ENCODE results near the gene CDR2. TPM values are rescaled to one million over a fixed set of nuclear protein-coding genes. Genes with fewer than 3 reads are reported as not detected.
A peak's percentile ranks its signal among the peaks of the same experiment; 100 is the strongest.
"Not testable (repeated sequence)": the region's sequence is repeated elsewhere in the genome, so short reads cannot be mapped to it uniquely, and the experiment has no call there.

Gene CDR2
- total RNA-seq, 2 donors from 2014 or later, result 41.5 to 47.6 TPM

DNA sequence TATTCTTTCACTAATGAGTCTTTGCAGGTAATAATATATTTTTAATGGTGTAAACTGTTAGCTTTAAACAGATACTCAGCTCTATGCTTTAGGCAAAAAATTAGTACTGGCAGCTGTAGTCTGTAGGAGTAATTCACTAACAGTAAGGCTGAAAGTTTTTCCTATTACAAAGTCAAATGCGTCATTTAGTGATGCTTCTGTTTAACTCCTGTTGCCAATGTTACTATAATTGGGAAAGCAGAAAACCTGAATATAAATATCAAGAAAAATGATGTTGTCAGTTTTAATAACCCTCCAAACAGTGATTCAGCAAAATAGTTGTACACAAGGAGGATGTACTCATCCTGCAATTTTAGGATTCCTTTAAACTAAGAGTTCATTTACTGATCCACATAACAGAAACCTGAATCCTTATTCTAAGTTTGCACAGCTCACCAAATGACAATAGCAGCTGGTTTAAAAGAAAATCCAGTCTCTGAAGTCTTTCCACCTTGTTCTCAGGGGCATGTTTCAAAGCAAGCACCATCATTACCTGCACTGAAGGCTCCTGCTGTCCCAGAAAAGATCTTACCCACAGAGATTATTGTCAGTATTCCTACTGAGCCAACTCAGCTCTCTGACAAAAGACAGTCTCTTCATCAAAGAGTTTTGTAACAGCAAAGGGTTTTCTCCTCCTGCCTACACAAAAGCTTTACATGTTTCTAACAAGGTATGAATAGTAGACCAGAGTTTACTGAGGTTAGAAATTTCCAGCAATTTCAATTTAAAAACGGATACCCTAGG lies 4.2 kb downstream of the CDR2 start:
- Mint-ChIP-seq H3K4me1 (ENCODE audit: low read depth in 2 of 2) (peaks cover 44 to 55% of the 10 kb centered on the region in 2 donors), H3K27ac (peak overlapping the region in 1 of 2 donors; percentile 75), H3K4me3 (no peak overlapping the region), H3K36me3 (peaks cover 1% of the 10 kb centered on the region), H3K9me3 (no peaks in the 10 kb centered on the region), H3K27me3 (peaks cover 0 to 1% of the 10 kb centered on the region in 2 donors)
- no peak for DNase-seq (ENCODE audit: low spot score)
- ATAC-seq, result no peak

DNA sequence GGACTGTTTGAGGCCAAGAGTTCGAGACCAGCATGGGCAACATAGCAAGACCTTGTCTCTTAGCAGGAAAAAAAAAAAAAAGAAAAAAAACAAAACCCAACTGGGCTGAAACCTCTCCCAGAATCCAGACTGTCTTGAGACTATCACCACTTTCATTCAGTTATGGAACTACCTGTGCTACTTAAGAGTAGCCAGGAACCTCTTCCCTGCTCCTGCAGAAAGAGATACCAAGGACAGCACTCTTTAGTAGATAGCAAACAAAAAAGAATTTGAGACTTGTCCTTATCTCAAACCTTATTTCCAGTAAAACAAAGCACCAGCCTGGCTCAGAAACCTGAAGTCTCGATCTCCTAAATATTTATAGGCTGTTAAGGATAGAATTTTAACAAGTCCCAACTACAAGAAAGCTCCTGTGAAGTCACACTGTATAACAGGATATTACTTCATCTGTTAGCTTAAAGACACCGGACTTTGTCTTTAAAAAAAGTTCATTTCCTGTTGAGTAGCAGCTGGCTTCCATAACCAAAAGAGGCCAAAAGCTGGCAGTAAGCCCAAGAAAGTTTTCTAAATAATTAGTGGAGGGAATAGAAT lies 5.1 kb downstream of the CDR2 start:
- Mint-ChIP-seq H3K4me1 (ENCODE audit: low read depth in 2 of 2) (peaks cover 48 to 53% of the 10 kb centered on the region in 2 donors), H3K9me3 (no peaks in the 10 kb centered on the region), H3K36me3 (peaks cover 6% of the 10 kb centered on the region), H3K4me3 (peak overlapping the region; percentile 31), H3K27me3 (no peaks in the 10 kb centered on the region), H3K27ac (peak overlapping the region; percentile 75 to 81)
- no peak for DNase-seq (ENCODE audit: low spot score)
- ATAC-seq, result no peak

DNA sequence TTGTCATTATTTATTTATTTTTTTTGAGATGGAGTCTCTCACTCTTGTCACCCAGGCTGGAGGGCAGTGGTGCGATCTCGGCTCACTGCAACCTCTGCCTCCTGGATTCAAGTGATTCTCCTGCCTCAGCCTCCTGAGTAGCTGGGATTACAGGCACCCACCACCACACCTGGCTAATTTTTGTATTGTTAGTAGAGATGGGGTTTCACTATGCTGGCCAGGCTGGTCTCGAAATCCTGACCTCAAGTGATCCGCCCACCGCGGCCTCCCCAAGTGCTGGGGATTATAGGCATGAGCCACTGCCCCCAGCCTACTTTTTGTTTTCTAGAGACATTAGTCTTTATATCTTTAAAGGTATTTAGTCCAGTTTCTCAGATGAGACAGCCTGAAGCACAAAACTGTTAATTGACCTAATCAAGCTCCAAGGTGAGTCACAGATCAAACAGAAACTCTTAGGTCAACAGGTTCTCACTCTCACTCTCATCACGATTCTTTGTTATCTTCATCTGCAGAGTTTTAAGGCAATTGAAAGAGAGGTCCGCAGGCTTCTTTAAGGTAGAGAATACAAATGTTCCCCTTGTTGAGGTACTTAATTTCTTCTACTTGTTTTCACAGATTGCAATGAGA lies 6.1 kb downstream of the CDR2 start:
- not testable (repeated sequence) for H3K27me3 Mint-ChIP-seq; H3K36me3 Mint-ChIP-seq; DNase-seq (ENCODE audit: low spot score); ATAC-seq; H3K9me3 Mint-ChIP-seq; H3K4me3 Mint-ChIP-seq
- Mint-ChIP-seq H3K27ac (peak overlapping the region; percentile 75 to 81), H3K4me1 (ENCODE audit: low read depth in 2 of 2) (peaks cover 47 to 48% of the 10 kb centered on the region in 2 donors)

DNA sequence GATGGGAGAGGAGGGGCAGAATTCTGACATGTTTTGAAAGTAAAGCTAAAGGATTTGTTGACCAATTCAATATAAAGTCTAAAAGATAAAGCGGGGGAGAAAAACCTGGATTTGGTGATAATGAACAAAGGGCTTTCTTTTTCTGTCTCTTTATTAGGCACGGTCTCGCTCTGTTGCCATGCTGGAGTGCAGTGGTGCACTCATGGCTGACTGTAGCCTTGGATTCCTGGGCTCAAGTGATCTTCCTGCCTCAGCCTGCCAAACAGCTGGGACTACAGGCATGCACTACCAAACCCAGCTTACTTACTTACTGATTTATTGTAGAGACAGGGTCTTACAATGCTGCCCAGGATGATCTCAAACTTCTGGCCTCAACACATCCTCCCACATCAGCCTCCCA lies 7.5 kb downstream of the CDR2 start:
- DNase-seq (ENCODE audit: low spot score) (no peak), ATAC-seq (no peak)
- Mint-ChIP-seq H3K4me3 (no peak overlapping the region), H3K27me3 (no peaks in the 10 kb centered on the region), H3K4me1 (ENCODE audit: low read depth in 2 of 2) (peaks cover 35 to 37% of the 10 kb centered on the region in 2 donors), H3K36me3 (peaks cover 12% of the 10 kb centered on the region), H3K9me3 (no peaks in the 10 kb centered on the region), H3K27ac (peak overlapping the region in 1 of 2 donors; percentile 69)

DNA sequence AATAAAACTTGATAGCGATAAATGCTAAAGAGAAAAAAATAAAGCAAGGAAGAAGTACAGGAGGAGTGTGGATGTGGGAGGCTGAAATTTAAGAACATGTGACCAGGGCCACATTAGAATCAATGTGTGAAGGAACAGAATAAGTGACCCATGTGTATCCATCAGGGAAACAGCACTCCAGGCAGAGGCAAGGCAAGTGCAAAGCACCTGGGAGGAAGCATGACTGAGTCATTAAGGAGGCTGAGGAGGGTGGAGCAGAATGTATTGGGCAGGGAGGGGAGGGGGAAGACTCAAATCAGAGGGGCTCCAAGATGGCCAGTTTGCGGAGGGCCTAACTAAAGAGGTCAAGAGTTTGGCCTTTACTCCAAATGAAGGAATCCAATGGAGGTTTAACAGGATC lies 8.0 kb downstream of the CDR2 start:
- H3K4me1 Mint-ChIP-seq (ENCODE audit: low read depth in 2 of 2), result peaks cover 32 to 34% of the 10 kb centered on the region in 2 donors

DNA sequence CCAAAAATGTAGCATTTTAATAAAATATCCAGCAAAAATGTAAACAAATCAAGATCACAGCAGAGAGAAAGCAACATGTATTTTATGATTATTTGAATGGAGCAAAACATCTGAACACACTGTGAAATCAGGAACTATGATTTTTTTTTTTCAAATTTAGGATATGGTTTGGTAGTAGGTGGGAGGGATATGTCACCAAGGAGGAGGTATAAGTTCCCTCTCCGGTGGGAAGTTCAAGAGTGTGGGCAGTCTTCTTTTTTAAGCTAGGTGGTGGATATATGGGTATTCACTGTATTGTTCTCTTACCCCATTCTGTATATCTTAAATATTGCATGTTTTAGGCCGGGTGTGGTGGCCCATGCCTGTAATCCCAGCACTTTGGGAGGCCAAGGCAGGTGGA lies 10.2 kb downstream of the CDR2 start:
- peaks cover 32 to 40% of the 10 kb centered on the region in 2 donors for H3K4me1 Mint-ChIP-seq (ENCODE audit: low read depth in 2 of 2)
- no peak overlapping the region for H3K27ac Mint-ChIP-seq
- no peak overlapping the region for H3K4me3 Mint-ChIP-seq
- ATAC-seq (no peak), DNase-seq (ENCODE audit: low spot score) (no peak)
- H3K36me3 Mint-ChIP-seq, result peaks cover 16% of the 10 kb centered on the region
- H3K9me3 Mint-ChIP-seq, result no peaks in the 10 kb centered on the region
- no peaks in the 10 kb centered on the region for H3K27me3 Mint-ChIP-seq

More for the DNA sequence above, 8.0 kb downstream of the CDR2 start:
- peaks cover 13% of the 10 kb centered on the region for H3K36me3 Mint-ChIP-seq
- H3K27ac Mint-ChIP-seq, result peak overlapping the region in 1 of 2 donors; percentile 69
- H3K4me3 Mint-ChIP-seq, result no peak overlapping the region
- ATAC-seq (no peak), DNase-seq (ENCODE audit: low spot score) (no peak)
- no peaks in the 10 kb centered on the region for H3K27me3 Mint-ChIP-seq
- no peaks in the 10 kb centered on the region for H3K9me3 Mint-ChIP-seq

DNA sequence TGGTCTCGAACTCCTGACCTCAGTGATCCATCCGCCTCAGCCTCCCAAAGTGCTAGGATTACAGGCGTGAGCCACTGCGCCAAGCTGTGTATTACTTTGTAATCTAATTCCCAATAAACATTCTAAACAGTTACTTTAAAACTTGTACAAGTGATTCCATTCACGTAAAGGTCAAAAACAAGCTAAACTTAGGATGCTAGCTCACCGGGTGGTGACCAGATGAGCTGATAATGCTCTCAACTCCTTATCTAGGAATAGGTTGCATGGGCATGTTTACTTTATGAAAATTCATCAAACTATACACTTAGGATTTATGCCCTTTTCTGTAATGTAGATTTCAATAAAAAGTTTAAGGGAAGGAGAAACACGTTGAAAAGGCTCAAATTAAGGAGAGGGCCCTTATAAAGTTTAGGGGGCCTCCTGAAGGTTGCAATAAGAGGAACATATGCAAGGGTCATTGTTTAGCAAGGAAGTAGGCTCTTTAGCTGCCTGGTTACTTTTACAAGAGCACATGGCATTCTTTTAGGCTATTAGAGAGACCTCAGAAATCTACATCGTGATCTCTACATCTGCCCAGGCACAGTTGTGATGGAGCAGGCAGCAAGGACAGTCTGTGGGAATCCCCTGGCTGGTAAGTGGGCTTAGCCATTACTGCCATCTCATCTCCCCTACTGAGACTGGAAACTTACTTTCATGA lies 13.3 kb downstream of the CDR2 start:
- ATAC-seq (peak in 1 of 2 donors; percentile 61), DNase-seq (ENCODE audit: low spot score) (no peak)
- peaks cover 16% of the 10 kb centered on the region for H3K36me3 Mint-ChIP-seq
- H3K9me3 Mint-ChIP-seq, result no peaks in the 10 kb centered on the region
- H3K27ac Mint-ChIP-seq, result peak overlapping the region; percentile 10 to 33
- peaks cover 36 to 39% of the 10 kb centered on the region in 2 donors for H3K4me1 Mint-ChIP-seq (ENCODE audit: low read depth in 2 of 2)
- H3K27me3 Mint-ChIP-seq, result no peaks in the 10 kb centered on the region
- no peak overlapping the region for H3K4me3 Mint-ChIP-seq

DNA sequence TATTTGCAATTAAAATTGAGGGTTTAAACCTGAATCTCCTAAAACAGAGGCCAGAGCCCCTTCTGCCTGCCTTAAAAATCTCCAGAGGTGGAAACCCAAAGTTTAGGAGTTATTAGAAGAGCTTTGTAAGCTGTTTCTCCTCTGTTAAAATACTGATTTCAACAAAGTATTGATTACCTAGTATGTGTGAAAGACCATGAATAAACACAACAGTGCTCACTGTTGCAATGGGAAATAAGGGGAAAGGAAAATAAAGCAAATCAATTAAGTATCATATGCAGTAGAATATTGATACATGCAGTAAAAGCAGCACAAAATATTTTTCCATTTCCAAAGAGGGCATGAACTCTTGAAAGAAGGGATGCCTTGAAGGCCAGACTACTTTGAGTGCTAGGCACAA lies 14.7 kb downstream of the CDR2 start:
- Mint-ChIP-seq H3K4me1 (ENCODE audit: low read depth in 2 of 2) (peaks cover 37% of the 10 kb centered on the region in 2 donors), H3K4me3 (no peak overlapping the region)
- ATAC-seq, result no peak

DNA sequence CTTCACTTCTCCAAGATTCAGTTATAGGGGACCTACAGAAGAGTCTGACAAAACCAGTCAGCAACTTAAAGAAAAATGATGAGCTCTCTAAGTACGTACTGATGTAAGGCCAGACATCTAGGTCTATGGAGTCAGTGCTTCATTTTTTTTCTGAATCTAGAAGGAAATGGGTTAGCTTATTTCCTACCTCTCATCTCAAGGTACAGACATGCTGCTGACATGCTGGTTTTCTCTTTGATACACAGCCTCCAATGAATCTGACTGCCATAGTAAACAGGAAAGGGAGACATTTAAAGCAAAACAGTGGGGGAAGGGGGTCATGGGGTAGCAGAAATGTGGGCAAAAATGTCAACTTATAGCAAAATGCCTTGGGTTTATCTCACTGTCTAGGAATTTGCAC lies 16.4 kb downstream of the CDR2 start:
- Mint-ChIP-seq H3K4me3 (peak overlapping the region; percentile 54), H3K9me3 (no peaks in the 10 kb centered on the region), H3K4me1 (ENCODE audit: low read depth in 2 of 2) (peaks cover 48 to 50% of the 10 kb centered on the region in 2 donors), H3K36me3 (peaks cover 9% of the 10 kb centered on the region), H3K27me3 (no peaks in the 10 kb centered on the region), H3K27ac (peak overlapping the region; percentile 93 to 98)
- ATAC-seq (peak in 1 of 2 donors; percentile 48), DNase-seq (ENCODE audit: low spot score) (no peak)

More for the DNA sequence above, 14.7 kb downstream of the CDR2 start:
- H3K9me3 Mint-ChIP-seq, result no peaks in the 10 kb centered on the region
- no peak for DNase-seq (ENCODE audit: low spot score)
- peak overlapping the region; percentile 76 to 93 for H3K27ac Mint-ChIP-seq
- H3K27me3 Mint-ChIP-seq, result no peaks in the 10 kb centered on the region
- peaks cover 15% of the 10 kb centered on the region for H3K36me3 Mint-ChIP-seq

DNA sequence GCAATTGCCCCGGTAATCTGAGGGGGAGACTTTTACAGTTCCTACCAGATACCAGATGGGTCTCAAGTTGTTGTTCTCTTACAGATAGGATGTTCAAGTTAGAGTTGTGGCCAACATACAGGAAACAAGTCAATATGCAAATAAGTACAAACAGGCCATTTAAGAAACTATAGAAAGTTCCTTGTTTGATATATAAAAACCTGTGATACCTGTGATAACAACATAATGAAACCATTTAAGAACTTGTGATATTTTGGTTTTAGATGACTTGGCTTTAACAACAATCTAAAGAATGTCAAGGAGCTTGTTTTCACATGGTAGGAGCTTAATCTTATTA lies 16.8 kb downstream of the CDR2 start:
- DNase-seq (ENCODE audit: low spot score) (no peak), ATAC-seq (peak; percentile 57 to 73)
- peaks cover 48 to 50% of the 10 kb centered on the region in 2 donors for H3K4me1 Mint-ChIP-seq (ENCODE audit: low read depth in 2 of 2)
- no peaks in the 10 kb centered on the region for H3K9me3 Mint-ChIP-seq
- no peaks in the 10 kb centered on the region for H3K27me3 Mint-ChIP-seq
- peak overlapping the region; percentile 54 for H3K4me3 Mint-ChIP-seq
- peaks cover 9% of the 10 kb centered on the region for H3K36me3 Mint-ChIP-seq
- peak overlapping the region; percentile 93 to 98 for H3K27ac Mint-ChIP-seq

DNA sequence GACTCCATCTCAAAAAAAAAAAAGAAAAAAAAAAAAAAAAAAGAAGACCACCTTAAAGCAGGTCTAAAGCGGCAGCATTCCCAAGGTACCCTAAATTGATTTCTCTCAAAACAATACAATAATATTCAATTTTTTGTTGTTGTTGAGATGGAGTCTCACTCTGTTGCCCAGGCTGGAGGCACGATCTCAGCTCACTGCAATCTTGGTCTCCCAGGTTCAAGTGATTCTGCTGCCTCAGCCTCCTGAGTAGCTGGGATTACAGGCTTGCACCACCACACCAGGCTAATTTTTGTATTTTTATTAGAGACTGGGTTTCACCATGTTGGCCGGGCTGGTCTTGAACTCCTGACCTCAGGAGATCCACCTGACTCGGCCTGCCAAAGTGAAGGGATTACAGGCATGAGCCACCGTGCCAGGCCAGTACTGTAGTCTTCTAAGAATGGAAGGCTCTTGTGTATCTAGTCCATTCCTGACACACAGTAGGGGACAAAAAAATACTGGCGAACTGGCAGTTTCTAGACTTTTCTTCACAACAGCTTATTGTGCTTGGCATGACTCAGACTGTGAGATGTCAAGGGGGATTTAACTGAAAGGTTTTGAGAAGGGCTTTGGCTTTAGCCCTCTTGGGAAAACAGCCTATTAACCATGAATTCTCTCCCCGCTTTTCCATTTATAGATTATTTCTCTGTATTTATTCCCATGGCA lies 17.3 kb downstream of the CDR2 start:
- Mint-ChIP-seq H3K27ac (peak overlapping the region; percentile 93 to 98), H3K9me3 (no peaks in the 10 kb centered on the region), H3K27me3 (no peaks in the 10 kb centered on the region), H3K36me3 (peaks cover 9% of the 10 kb centered on the region), H3K4me3 (peak overlapping the region; percentile 54), H3K4me1 (ENCODE audit: low read depth in 2 of 2) (peaks cover 48 to 50% of the 10 kb centered on the region in 2 donors)
- DNase-seq (ENCODE audit: low spot score) (no peak), ATAC-seq (peak; percentile 63 to 65)

DNA sequence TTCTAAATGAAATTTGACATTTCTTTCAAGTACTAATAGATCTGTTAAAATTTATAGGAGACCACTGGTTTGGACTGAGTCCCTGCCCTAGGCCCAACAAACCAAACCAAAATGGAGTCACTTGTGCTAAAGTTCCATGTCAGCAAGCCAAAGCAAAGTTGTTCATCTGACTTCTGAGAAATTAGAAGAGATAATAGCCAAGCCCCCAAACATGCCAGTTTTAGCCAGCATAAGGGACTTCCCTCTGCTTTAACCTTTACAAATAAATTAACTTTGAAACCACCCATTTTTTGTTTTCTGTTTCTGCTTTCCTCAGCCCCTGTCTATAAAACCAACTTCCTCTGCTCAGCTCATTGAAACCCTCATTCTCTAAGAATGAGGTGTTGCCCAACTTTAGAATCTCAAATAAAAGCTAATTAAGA lies 18.9 kb downstream of the CDR2 start:
- peak overlapping the region; percentile 63 for H3K4me3 Mint-ChIP-seq
- peak overlapping the region; percentile 77 to 90 for H3K27ac Mint-ChIP-seq
- H3K4me1 Mint-ChIP-seq (ENCODE audit: low read depth in 2 of 2), result peaks cover 41 to 50% of the 10 kb centered on the region in 2 donors
- peaks cover 4% of the 10 kb centered on the region for H3K36me3 Mint-ChIP-seq
- DNase-seq (ENCODE audit: low spot score), result no peak
- H3K27me3 Mint-ChIP-seq, result no peaks in the 10 kb centered on the region
- H3K9me3 Mint-ChIP-seq, result no peaks in the 10 kb centered on the region
- ATAC-seq, result peak; percentile 35 to 55

DNA sequence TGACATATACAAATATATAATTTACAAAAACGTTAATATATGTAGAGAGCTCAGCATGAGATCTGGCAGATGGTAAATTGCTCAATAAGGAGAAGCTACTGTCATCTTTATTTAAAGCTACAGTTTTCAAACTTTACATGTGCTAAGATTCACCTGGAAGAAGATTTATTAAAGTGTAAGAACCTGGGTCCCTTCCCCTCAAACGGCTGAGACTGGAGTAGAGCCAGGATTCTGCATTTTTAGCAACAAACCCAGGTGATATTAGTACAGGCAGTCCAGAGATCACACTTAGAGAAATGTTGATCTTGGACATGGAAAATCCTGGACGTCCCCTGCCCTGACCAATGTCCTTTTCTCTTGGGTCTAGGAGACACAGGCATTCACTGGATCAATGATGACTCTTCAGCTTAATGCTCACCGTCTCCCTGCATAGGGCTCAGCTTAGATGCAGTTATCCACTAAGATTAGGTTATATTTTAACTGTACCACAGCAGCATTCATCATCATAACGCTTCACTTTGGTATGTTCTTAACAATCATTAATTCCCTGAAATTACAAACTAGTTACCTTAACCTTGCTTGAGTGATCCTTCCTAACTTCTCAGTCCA lies 20.4 kb downstream of the CDR2 start:
- ATAC-seq (peak in 1 of 2 donors; percentile 4), DNase-seq (ENCODE audit: low spot score) (no peak)
- peaks cover 11% of the 10 kb centered on the region for H3K36me3 Mint-ChIP-seq
- H3K9me3 Mint-ChIP-seq, result no peaks in the 10 kb centered on the region
- H3K4me1 Mint-ChIP-seq (ENCODE audit: low read depth in 2 of 2), result peaks cover 34 to 43% of the 10 kb centered on the region in 2 donors
- peak overlapping the region; percentile 77 to 90 for H3K27ac Mint-ChIP-seq
- peak overlapping the region; percentile 21 for H3K4me3 Mint-ChIP-seq
- H3K27me3 Mint-ChIP-seq, result no peaks in the 10 kb centered on the region
